ENCODE results near the gene UPP2.

UPP2 gene

GRCh38 chr2:158135096-158135495 lies 33.4 kb downstream of the UPP2 start:
- Histone ChIP-seq H3K9ac (ENCODE audit: low read depth in 1 of 2, low read length in 2 of 2) (no peak overlapping the region), H3K9me3 (ENCODE audit: control insufficient read depth in 1 of 2, low read length in 2 of 2) (no peaks in the 10 kb centered on the region), H3K4me1 (ENCODE audit: control insufficient read depth in 1 of 2, insufficient read depth in 2 of 2, low read length in 2 of 2) (peaks cover 27 to 29% of the 10 kb centered on the region in 2 donors), H3K27me3 (ENCODE audit: control insufficient read depth in 1 of 2, insufficient read depth in 2 of 2, low read length in 2 of 2) (no peaks in the 10 kb centered on the region), H3K4me3 (ENCODE audit: low read depth in 1 of 2, low read length in 2 of 2) (no peak overlapping the region), H3K27ac (ENCODE audit: low read depth, low read length) (no peak overlapping the region), H3K36me3 (ENCODE audit: control insufficient read depth in 1 of 2, insufficient read depth in 2 of 2, low read length in 2 of 2) (no peaks in the 10 kb centered on the region)

DNA sequence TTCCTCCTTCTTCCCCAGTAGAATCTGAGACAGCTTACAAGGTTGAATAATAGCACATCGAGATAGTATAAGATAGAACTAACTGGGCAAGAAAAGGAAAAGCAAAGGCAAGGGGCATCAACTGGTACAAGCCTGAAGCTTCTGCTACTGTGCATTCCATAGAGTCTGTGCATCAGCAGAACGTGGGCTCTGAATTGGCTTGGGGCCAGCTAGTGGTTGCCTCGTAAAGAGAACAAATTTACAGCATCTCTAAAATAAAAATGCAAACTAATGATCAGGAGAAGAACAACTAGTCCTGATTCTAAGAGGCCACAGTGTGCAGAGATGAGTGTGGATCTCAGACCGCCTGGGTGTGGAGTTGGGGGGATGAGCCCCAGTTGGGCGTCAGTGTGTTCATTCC lies 36.6 kb downstream of the UPP2 start:
- Histone ChIP-seq H3K4me1 (ENCODE audit: control insufficient read depth in 1 of 2, insufficient read depth in 2 of 2, low read length in 2 of 2) (peaks cover 5 to 15% of the 10 kb centered on the region in 2 donors), H3K36me3 (ENCODE audit: control insufficient read depth in 1 of 2, insufficient read depth in 2 of 2, low read length in 2 of 2) (no peaks in the 10 kb centered on the region), H3K9ac (ENCODE audit: low read depth in 1 of 2, low read length in 2 of 2) (no peak overlapping the region), H3K27ac (ENCODE audit: low read depth, low read length) (no peak overlapping the region), H3K9me3 (ENCODE audit: control insufficient read depth in 1 of 2, low read length in 2 of 2) (no peaks in the 10 kb centered on the region), H3K27me3 (ENCODE audit: control insufficient read depth in 1 of 2, insufficient read depth in 2 of 2, low read length in 2 of 2) (no peaks in the 10 kb centered on the region), H3K4me3 (ENCODE audit: low read depth in 1 of 2, low read length in 2 of 2) (no peak overlapping the region)

- H3K9ac ChIP-seq (ENCODE audit: low read depth in 1 of 2, low read length in 2 of 2), result no peak overlapping the region
- H3K9me3 ChIP-seq (ENCODE audit: control insufficient read depth in 1 of 2, low read length in 2 of 2), result no peaks in the 10 kb centered on the region
- no peak overlapping the region for H3K27ac ChIP-seq (ENCODE audit: low read depth, low read length)
- H3K27me3 ChIP-seq (ENCODE audit: control insufficient read depth in 1 of 2, insufficient read depth in 2 of 2, low read length in 2 of 2), result no peaks in the 10 kb centered on the region
- no peaks in the 10 kb centered on the region for H3K36me3 ChIP-seq (ENCODE audit: control insufficient read depth in 1 of 2, insufficient read depth in 2 of 2, low read length in 2 of 2)
- peaks cover 0 to 5% of the 10 kb centered on the region in 2 donors for H3K4me1 ChIP-seq (ENCODE audit: control insufficient read depth in 1 of 2, insufficient read depth in 2 of 2, low read length in 2 of 2)
- H3K4me3 ChIP-seq (ENCODE audit: low read depth in 1 of 2, low read length in 2 of 2), result no peak overlapping the region
Observed at GRCh38 chr2:158140201-158140600, 38.5 kb downstream of the UPP2 start.

- Histone ChIP-seq H3K4me1 (ENCODE audit: control insufficient read depth in 1 of 2, insufficient read depth in 2 of 2, low read length in 2 of 2) (no peaks in the 10 kb centered on the region), H3K36me3 (ENCODE audit: control insufficient read depth in 1 of 2, insufficient read depth in 2 of 2, low read length in 2 of 2) (no peaks in the 10 kb centered on the region), H3K9me3 (ENCODE audit: control insufficient read depth in 1 of 2, low read length in 2 of 2) (no peaks in the 10 kb centered on the region), H3K9ac (ENCODE audit: low read depth in 1 of 2, low read length in 2 of 2) (no peak overlapping the region), H3K27me3 (ENCODE audit: control insufficient read depth in 1 of 2, insufficient read depth in 2 of 2, low read length in 2 of 2) (no peaks in the 10 kb centered on the region), H3K4me3 (ENCODE audit: low read depth in 1 of 2, low read length in 2 of 2) (no peak overlapping the region), H3K27ac (ENCODE audit: low read depth, low read length) (no peak overlapping the region)
Observed at GRCh38 chr2:158142165-158142564, 40.5 kb downstream of the UPP2 start.

DNA sequence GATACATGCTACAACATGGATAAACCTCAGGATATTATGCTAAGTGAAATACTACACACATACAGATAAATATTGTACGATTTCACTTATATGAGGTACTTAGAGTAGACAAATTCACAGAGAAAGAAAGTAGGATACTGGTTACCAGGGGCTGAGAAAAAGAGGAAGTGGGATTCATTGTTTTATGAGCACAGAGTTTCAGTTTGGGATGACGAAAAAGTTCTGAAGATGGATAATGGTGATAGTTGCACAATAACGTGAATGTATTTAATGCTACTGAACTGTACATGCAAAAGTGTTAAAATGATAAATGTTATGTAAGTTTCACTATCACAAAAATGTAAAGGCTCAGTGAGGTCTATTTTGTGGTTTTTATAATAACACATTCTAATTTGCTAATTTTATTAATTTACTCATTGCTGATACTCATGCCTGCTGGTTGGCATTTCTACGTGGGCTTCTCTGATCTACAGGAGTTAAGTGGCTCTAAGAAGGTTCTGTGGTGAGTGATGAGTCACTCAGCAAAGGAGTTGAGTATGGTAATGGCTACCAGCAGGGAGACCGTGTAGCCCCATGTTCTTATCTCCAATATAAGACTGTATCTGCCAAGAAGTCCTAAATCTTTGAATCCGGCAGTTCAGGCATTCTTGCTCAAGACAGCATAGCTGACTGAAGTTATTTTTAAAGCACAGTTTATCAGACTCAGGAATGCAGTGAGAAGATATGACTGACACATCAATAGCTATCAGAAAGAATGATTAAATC lies 41.1 kb downstream of the UPP2 start:
- Histone ChIP-seq H3K27me3 (ENCODE audit: control insufficient read depth in 1 of 2, insufficient read depth in 2 of 2, low read length in 2 of 2) (no peaks in the 10 kb centered on the region), H3K27ac (ENCODE audit: low read depth, low read length) (no peak overlapping the region), H3K4me1 (ENCODE audit: control insufficient read depth in 1 of 2, insufficient read depth in 2 of 2, low read length in 2 of 2) (no peaks in the 10 kb centered on the region), H3K9me3 (ENCODE audit: control insufficient read depth in 1 of 2, low read length in 2 of 2) (no peaks in the 10 kb centered on the region), H3K36me3 (ENCODE audit: control insufficient read depth in 1 of 2, insufficient read depth in 2 of 2, low read length in 2 of 2) (no peaks in the 10 kb centered on the region), H3K4me3 (ENCODE audit: low read depth in 1 of 2, low read length in 2 of 2) (no peak overlapping the region), H3K9ac (ENCODE audit: low read depth in 1 of 2, low read length in 2 of 2) (no peak overlapping the region)

- H3K4me1 ChIP-seq (ENCODE audit: control insufficient read depth in 1 of 2, insufficient read depth in 2 of 2, low read length in 2 of 2), result no peaks in the 10 kb centered on the region
- H3K9me3 ChIP-seq (ENCODE audit: control insufficient read depth in 1 of 2, low read length in 2 of 2), result no peaks in the 10 kb centered on the region
- H3K9ac ChIP-seq (ENCODE audit: low read depth in 1 of 2, low read length in 2 of 2), result no peak overlapping the region
- H3K27me3 ChIP-seq (ENCODE audit: control insufficient read depth in 1 of 2, insufficient read depth in 2 of 2, low read length in 2 of 2), result no peaks in the 10 kb centered on the region
- no peaks in the 10 kb centered on the region for H3K36me3 ChIP-seq (ENCODE audit: control insufficient read depth in 1 of 2, insufficient read depth in 2 of 2, low read length in 2 of 2)
- H3K27ac ChIP-seq (ENCODE audit: low read depth, low read length), result no peak overlapping the region
- H3K4me3 ChIP-seq (ENCODE audit: low read depth in 1 of 2, low read length in 2 of 2), result no peak overlapping the region
Observed at GRCh38 chr2:158143703-158144360, 42.2 kb downstream of the UPP2 start.

- Histone ChIP-seq H3K4me3 (ENCODE audit: low read depth in 1 of 2, low read length in 2 of 2) (no peak overlapping the region), H3K9ac (ENCODE audit: low read depth in 1 of 2, low read length in 2 of 2) (no peak overlapping the region), H3K27me3 (ENCODE audit: control insufficient read depth in 1 of 2, insufficient read depth in 2 of 2, low read length in 2 of 2) (no peaks in the 10 kb centered on the region), H3K36me3 (ENCODE audit: control insufficient read depth in 1 of 2, insufficient read depth in 2 of 2, low read length in 2 of 2) (no peaks in the 10 kb centered on the region), H3K4me1 (ENCODE audit: control insufficient read depth in 1 of 2, insufficient read depth in 2 of 2, low read length in 2 of 2) (no peaks in the 10 kb centered on the region), H3K9me3 (ENCODE audit: control insufficient read depth in 1 of 2, low read length in 2 of 2) (no peaks in the 10 kb centered on the region), H3K27ac (ENCODE audit: low read depth, low read length) (no peak overlapping the region)
Observed at GRCh38 chr2:158144914-158145625, 43.4 kb downstream of the UPP2 start.

- Histone ChIP-seq H3K9me3 (ENCODE audit: control insufficient read depth in 1 of 2, low read length in 2 of 2) (peaks cover 2 to 6% of the 10 kb centered on the region in 2 donors), H3K27ac (ENCODE audit: low read depth, low read length) (no peak overlapping the region), H3K4me1 (ENCODE audit: control insufficient read depth in 1 of 2, insufficient read depth in 2 of 2, low read length in 2 of 2) (no peaks in the 10 kb centered on the region), H3K27me3 (ENCODE audit: control insufficient read depth in 1 of 2, insufficient read depth in 2 of 2, low read length in 2 of 2) (no peaks in the 10 kb centered on the region), H3K9ac (ENCODE audit: low read depth in 1 of 2, low read length in 2 of 2) (no peak overlapping the region), H3K36me3 (ENCODE audit: control insufficient read depth in 1 of 2, insufficient read depth in 2 of 2, low read length in 2 of 2) (no peaks in the 10 kb centered on the region), H3K4me3 (ENCODE audit: low read depth in 1 of 2, low read length in 2 of 2) (no peak overlapping the region)
Observed at GRCh38 chr2:158153270-158154015, 51.8 kb downstream of the UPP2 start.

GRCh38 chr2:158154596-158154995 lies 52.9 kb downstream of the UPP2 start:
- Histone ChIP-seq H3K27me3 (ENCODE audit: control insufficient read depth in 1 of 2, insufficient read depth in 2 of 2, low read length in 2 of 2) (no peaks in the 10 kb centered on the region), H3K9me3 (ENCODE audit: control insufficient read depth in 1 of 2, low read length in 2 of 2) (peaks cover 2 to 6% of the 10 kb centered on the region in 2 donors), H3K27ac (ENCODE audit: low read depth, low read length) (no peak overlapping the region), H3K4me3 (ENCODE audit: low read depth in 1 of 2, low read length in 2 of 2) (no peak overlapping the region), H3K9ac (ENCODE audit: low read depth in 1 of 2, low read length in 2 of 2) (no peak overlapping the region), H3K4me1 (ENCODE audit: control insufficient read depth in 1 of 2, insufficient read depth in 2 of 2, low read length in 2 of 2) (no peaks in the 10 kb centered on the region), H3K36me3 (ENCODE audit: control insufficient read depth in 1 of 2, insufficient read depth in 2 of 2, low read length in 2 of 2) (no peaks in the 10 kb centered on the region)

- no peak overlapping the region for H3K4me3 ChIP-seq (ENCODE audit: low read depth in 1 of 2, low read length in 2 of 2)
- no peaks in the 10 kb centered on the region for H3K36me3 ChIP-seq (ENCODE audit: control insufficient read depth in 1 of 2, insufficient read depth in 2 of 2, low read length in 2 of 2)
- H3K27me3 ChIP-seq (ENCODE audit: control insufficient read depth in 1 of 2, insufficient read depth in 2 of 2, low read length in 2 of 2), result no peaks in the 10 kb centered on the region
- no peak overlapping the region for H3K9ac ChIP-seq (ENCODE audit: low read depth in 1 of 2, low read length in 2 of 2)
- no peaks in the 10 kb centered on the region for H3K4me1 ChIP-seq (ENCODE audit: control insufficient read depth in 1 of 2, insufficient read depth in 2 of 2, low read length in 2 of 2)
- H3K27ac ChIP-seq (ENCODE audit: low read depth, low read length), result no peak overlapping the region
- no peaks in the 10 kb centered on the region for H3K9me3 ChIP-seq (ENCODE audit: control insufficient read depth in 1 of 2, low read length in 2 of 2)
Observed at GRCh38 chr2:158172719-158173118, 71.0 kb downstream of the UPP2 start.

Measured in duodenal mucosa (tissue), 2 donors.